HCT116 (cell line): Measurements from ENCODE around the gene SEH1L. TPM values are rescaled to one million over a fixed set of nuclear protein-coding genes. Genes with fewer than 3 reads are reported as not detected.

Experiments used
- ATAC-seq: fragments of 200-7000 bp; cut with Tn5 transposase; 2 replicates; pipeline ENCODE4 v1.9.1; 2020; ENCODE audit warnings: mild to moderate bottlenecking, moderate library complexity
- BruUV-seq: library from RNA; stranded (reverse); fragments of 400-500 nt; replicated peaks from 2 replicates; lab custom pipeline; 2021; lab: Mats Ljungman, UMichigan
- CTCF ChIA-PET: fragments of 300-600 bp; sonication (Branson Sonifier 250); formaldehyde crosslinking; loops from one replicate; lab custom pipeline; 2021; ENCODE audit warnings: antibody characterized with exemption; lab: Charles Lee
- POLR2A ChIA-PET: fragments of 300-600, 350-600 bp; sonication (Branson Sonifier 250); formaldehyde crosslinking; loops from one replicate; lab custom pipeline; 2021; ENCODE audit warnings: antibody characterized with exemption; lab: Charles Lee
- RAD21 ChIA-PET, 2 experiments: fragments of 300-600 bp; sonication (Branson Sonifier 250); formaldehyde crosslinking; loops; one replicate each; lab custom pipeline; 2023; ENCODE audit warnings: low total read pairs in 2 of 2; ENCODE audit not compliant: uncharacterized antibody in 2 of 2, unreplicated experiment in 2 of 2, low non-redundant PET in 1 of 2; lab: Charles Lee
- DNase-seq: peaks from one replicate; pipeline ENCODE4 v3.0.0-alpha.2; 2010; ENCODE audit warnings: low read depth, low spot score
- H2AFZ ChIP-seq: fragments of 200-600 bp; shearing (Covaris generic), sonication (generic); 2 replicates; pipeline ENCODE4 v1.6.1; 2017; ENCODE audit warnings: low read depth, mixed run types, mixed read lengths, antibody characterized with exemption, low read length; ENCODE audit not compliant: poor library complexity, severe bottlenecking
- H3K27ac ChIP-seq: 2 replicates; pipeline ENCODE4 v1.5.1; 2012; ENCODE audit warnings: low read depth, low read length
- H3K27me3 ChIP-seq: fragments of 200-600 bp; sonication (generic); 2 replicates; pipeline ENCODE4 v1.6.1; 2016; ENCODE audit warnings: mixed run types, low read length, mixed read lengths; ENCODE audit not compliant: insufficient read depth
- H3K36me3 ChIP-seq, 2 experiments: fragments of 200-500 bp in 1 of 2; fragments of 200-600 bp in 1 of 2; sonication (Bioruptor generic) in 1 of 2; sonication (generic) in 1 of 2; 2 replicates each; pipeline versions ENCODE4 v1.5.1 to v1.6.1; 2014 to 2016; ENCODE audit warnings: low read length in 2 of 2, inconsistent platforms in 1 of 2, mixed read lengths in 1 of 2, mixed run types in 1 of 2; ENCODE audit not compliant: insufficient read depth in 2 of 2, control insufficient read depth in 1 of 2
- H3K4me1 ChIP-seq, 2 experiments: fragments of 200-600 bp in 1 of 2; sonication (generic) in 1 of 2; 2 replicates each; pipeline versions ENCODE4 v1.5.1 to v1.6.1; 2012 to 2017; ENCODE audit warnings: low read length in 2 of 2, inconsistent platforms in 1 of 2, mild to moderate bottlenecking in 1 of 2, mixed read lengths in 1 of 2, mixed run types in 1 of 2, moderate library complexity in 1 of 2; ENCODE audit not compliant: insufficient read depth in 2 of 2, control insufficient read depth in 1 of 2
- H3K4me2 ChIP-seq: fragments of 200-600 bp; sonication (generic); 2 replicates; pipeline ENCODE4 v1.6.1; 2017; ENCODE audit warnings: mixed run types, low read length, mixed read lengths
- H3K4me3 ChIP-seq, 2 experiments: fragments of 200-600 bp in 1 of 2; sonication (generic) in 1 of 2; replicated peaks in 1 of 2; 2 replicates each; pipeline ENCODE4 v1.5.1; 2011 to 2016; ENCODE audit warnings: low read length in 2 of 2, control low read depth in 1 of 2, low read depth in 1 of 2, mild to moderate bottlenecking in 1 of 2, mixed read lengths in 1 of 2, mixed run types in 1 of 2
- H3K79me2 ChIP-seq: fragments of 200-600 bp; sonication (generic); 2 replicates; pipeline ENCODE4 v1.6.1; 2017; ENCODE audit warnings: mild to moderate bottlenecking, mixed run types, low read length, moderate library complexity, mixed read lengths; ENCODE audit not compliant: insufficient read depth
- H3K9ac ChIP-seq: fragments of 200-600 bp; sonication (generic); 2 replicates; pipeline ENCODE4 v1.6.1; 2016; ENCODE audit warnings: low read length, mixed read lengths
- H3K9me2 ChIP-seq: fragments of 200-600 bp; sonication (generic), shearing (Covaris generic); 2 replicates; pipeline ENCODE4 v1.6.1; 2017; ENCODE audit warnings: mixed run types, mild to moderate bottlenecking, moderate library complexity; ENCODE audit not compliant: insufficient read depth
- H3K9me3 ChIP-seq, 2 experiments: fragments of 200-500 bp in 1 of 2; fragments of 200-600 bp in 1 of 2; sonication (Bioruptor generic) in 1 of 2; sonication (generic) in 1 of 2; 2 replicates each; pipeline ENCODE4 v1.6.1; 2014 to 2017; ENCODE audit warnings: low read length in 2 of 2, mixed read lengths in 2 of 2, inconsistent platforms in 1 of 2, low read depth in 1 of 2, mild to moderate bottlenecking in 1 of 2, mixed run types in 1 of 2, moderate library complexity in 1 of 2; ENCODE audit not compliant: control insufficient read depth in 1 of 2, insufficient read depth in 1 of 2
- H4K20me1 ChIP-seq: fragments of 200-600 bp; sonication (generic), shearing (Covaris generic); 2 replicates; pipeline ENCODE4 v1.6.1; 2017; ENCODE audit warnings: mixed run types, mild to moderate bottlenecking, moderate library complexity; ENCODE audit not compliant: insufficient read depth
- ELF1 ChIP-seq: IDR thresholded peaks from 2 replicates; pipeline ENCODE4 v1.6.1; 2012; ENCODE audit warnings: low read depth, borderline replicate concordance
- ZFX ChIP-seq: fragments of 450-650 bp; IDR thresholded peaks from 2 replicates; pipeline ENCODE4 v1.6.1; 2017
- intact Hi-C: fragments of 100-400 bp; cut with micrococcal nuclease; formaldehyde crosslinking; loops from 2 replicates; pipeline ENCODE4 v1.10.0; 2022
- total RNA-seq: library from RNA; stranded (reverse); gene quantifications from one replicate; pipeline ENCODE4 v1.2.1, GENCODE V29; 2021; ENCODE audit not compliant: unreplicated experiment
- TF ChIP-seq, protein P1 (sequence below), 3 experiments: fragments of 200-600 bp in 1 of 3; sonication (generic) in 1 of 3; IDR thresholded peaks in 2 of 3; conservative IDR thresholded peaks in 1 of 3; 2 replicates each; pipeline ENCODE4 v1.5.1; 2012 to 2017; ENCODE audit warnings: low read depth in 2 of 3, low read length in 2 of 3, antibody characterized with exemption in 1 of 3, borderline replicate concordance in 1 of 3, control low read depth in 1 of 3, mild to moderate bottlenecking in 1 of 3, mixed read lengths in 1 of 3, mixed run types in 1 of 3, moderate library complexity in 1 of 3; ENCODE audit not compliant: insufficient read depth in 1 of 3

SEH1L gene
- total RNA-seq, 1 experiment from 2014 or later: 83.7 TPM

DNA sequence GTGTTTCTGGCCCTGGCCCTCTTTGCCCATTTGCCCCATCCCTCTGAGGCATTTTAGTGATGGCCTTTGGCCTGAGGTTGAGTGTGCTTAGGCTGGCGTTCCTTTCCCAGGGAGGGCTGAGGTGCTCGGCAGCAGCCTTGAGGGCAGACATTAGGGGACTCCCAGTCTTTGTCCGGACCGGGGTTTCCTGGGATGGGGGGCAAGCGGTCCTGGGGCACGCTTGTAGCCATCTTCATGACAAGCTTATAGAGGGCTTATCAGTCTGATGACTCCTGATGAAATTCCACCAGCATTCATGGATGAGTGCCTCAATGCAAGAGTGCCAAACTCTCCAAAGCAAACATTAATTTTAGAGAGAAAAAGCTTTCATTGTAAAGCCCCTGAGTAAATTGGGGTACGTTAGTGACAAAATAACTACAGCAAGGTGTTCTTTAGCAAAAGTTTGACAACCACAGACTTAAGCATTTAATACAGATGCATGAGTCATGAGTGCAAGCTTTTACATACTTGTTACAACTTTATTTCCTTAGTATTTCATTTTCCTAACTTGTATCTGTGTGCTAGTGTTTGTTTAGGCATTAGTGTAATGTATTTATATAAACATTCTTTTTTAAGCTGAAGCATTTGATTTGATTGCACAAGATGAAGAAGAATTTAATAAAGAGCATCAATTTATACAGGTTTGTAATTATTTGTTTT lies 89.0 kb downstream of the SEH1L start:
- DNase-seq (no peak), ATAC-seq (no peak)
- Histone ChIP-seq H3K4me2 (no peak overlapping the region), H3K4me1 (no peaks in the 10 kb centered on the region), H3K79me2 (peaks cover 21% of the 10 kb centered on the region), H3K36me3 (0 out of 4 replicates have a peak, but pooled peaks cover 5 to 7% of the 10 kb centered on the region in 2 experiments), H3K4me3 (no peak overlapping the region), H2AFZ (no peak overlapping the region), H3K9me3 (no peaks in the 10 kb centered on the region), H4K20me1 (no peaks in the 10 kb centered on the region), H3K9ac (no peak overlapping the region)
- BruUV-seq: no TSS peak
- intact Hi-C loops: no loop called here
- ChIA-PET POLR2A (no interaction called here), CTCF (no interaction called here), RAD21 (no interaction called here)
- TF ChIP-seq ELF1 (no peak), ZFX (no peak)
- TF ChIP-seq, protein P1, sequence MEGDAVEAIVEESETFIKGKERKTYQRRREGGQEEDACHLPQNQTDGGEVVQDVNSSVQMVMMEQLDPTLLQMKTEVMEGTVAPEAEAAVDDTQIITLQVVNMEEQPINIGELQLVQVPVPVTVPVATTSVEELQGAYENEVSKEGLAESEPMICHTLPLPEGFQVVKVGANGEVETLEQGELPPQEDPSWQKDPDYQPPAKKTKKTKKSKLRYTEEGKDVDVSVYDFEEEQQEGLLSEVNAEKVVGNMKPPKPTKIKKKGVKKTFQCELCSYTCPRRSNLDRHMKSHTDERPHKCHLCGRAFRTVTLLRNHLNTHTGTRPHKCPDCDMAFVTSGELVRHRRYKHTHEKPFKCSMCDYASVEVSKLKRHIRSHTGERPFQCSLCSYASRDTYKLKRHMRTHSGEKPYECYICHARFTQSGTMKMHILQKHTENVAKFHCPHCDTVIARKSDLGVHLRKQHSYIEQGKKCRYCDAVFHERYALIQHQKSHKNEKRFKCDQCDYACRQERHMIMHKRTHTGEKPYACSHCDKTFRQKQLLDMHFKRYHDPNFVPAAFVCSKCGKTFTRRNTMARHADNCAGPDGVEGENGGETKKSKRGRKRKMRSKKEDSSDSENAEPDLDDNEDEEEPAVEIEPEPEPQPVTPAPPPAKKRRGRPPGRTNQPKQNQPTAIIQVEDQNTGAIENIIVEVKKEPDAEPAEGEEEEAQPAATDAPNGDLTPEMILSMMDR (IDR thresholded peaks at IDR 0.05 in 2 of 3, conservative IDR thresholded peaks at IDR 0.05 in 1 of 3; ENCODE audit: borderline replicate concordance in 1 of 3, insufficient read depth in 1 of 3, low read depth in 2 of 3, low read length in 2 of 3): no peak
- TF ChIP-seq, all 23 proteins: peak for 0
- Histone ChIP-seq H3K27me3 (no peaks in the 10 kb centered on the region), H3K27ac (no peak overlapping the region), H3K9me2 (no peaks in the 10 kb centered on the region)

Other genes starting within 250 kb of the SEH1L start
- 13.5 TPM for gene CEP76, start 245.3 kb upstream of the SEH1L start, total RNA-seq
- 84.3 TPM for gene PSMG2, start 245.0 kb upstream of the SEH1L start, total RNA-seq
- gene PTPN2, start 63.8 kb upstream of the SEH1L start, total RNA-seq: 50.3 TPM
- 24.3 TPM for gene CEP192, start 43.4 kb downstream of the SEH1L start, total RNA-seq